ENCODE data around the gene TOPORS. TPM values are rescaled to one million over a fixed set of nuclear protein-coding genes. Genes with fewer than 3 reads are reported as not detected.
"Not testable (repeated sequence)": the region's sequence is repeated elsewhere in the genome, so short reads cannot be mapped to it uniquely, and the experiment has no call there.

TOPORS gene
- total RNA-seq (22.1 TPM), polyA plus RNA-seq (12.1 TPM)
- long read RNA-seq, donor 1, full-length matches to known transcripts = 1 of 1 reads
- long read RNA-seq, donor 1, partial matches to known transcripts = 0 of 1 reads
- long read RNA-seq, donor 1, other reads (novel, unspliced or antisense) = 0 of 1 reads
- long read RNA-seq, donor 2 = 0 reads
- long read RNA-seq, donor 3, full-length matches to known transcripts = 3 of 12 reads
- long read RNA-seq, donor 3, partial matches to known transcripts = 9 of 12 reads
- long read RNA-seq, donor 3, other reads (novel, unspliced or antisense) = 0 of 12 reads
- long read RNA-seq, donor 4, full-length matches to known transcripts = 3 of 3 reads
- long read RNA-seq, donor 4, partial matches to known transcripts = 0 of 3 reads
- long read RNA-seq, donor 4, other reads (novel, unspliced or antisense) = 0 of 3 reads
- long read RNA-seq, donor 5, full-length matches to known transcripts = 5 of 5 reads
- long read RNA-seq, donor 5, partial matches to known transcripts = 0 of 5 reads
- long read RNA-seq, donor 5, other reads (novel, unspliced or antisense) = 0 of 5 reads
- long read RNA-seq, donor 6, full-length matches to known transcripts = 5 of 11 reads
- long read RNA-seq, donor 6, partial matches to known transcripts = 6 of 11 reads
- long read RNA-seq, donor 6, other reads (novel, unspliced or antisense) = 0 of 11 reads
- long read RNA-seq, donor 7, full-length matches to known transcripts = 7 of 13 reads
- long read RNA-seq, donor 7, partial matches to known transcripts = 6 of 13 reads
- long read RNA-seq, donor 7, other reads (novel, unspliced or antisense) = 0 of 13 reads
- long read RNA-seq, donor 8, full-length matches to known transcripts = 2 of 2 reads
- long read RNA-seq, donor 8, partial matches to known transcripts = 0 of 2 reads
- long read RNA-seq, donor 8, other reads (novel, unspliced or antisense) = 0 of 2 reads
- long read RNA-seq, donor 9, full-length matches to known transcripts = 4 of 4 reads
- long read RNA-seq, donor 9, partial matches to known transcripts = 0 of 4 reads
- long read RNA-seq, donor 9, other reads (novel, unspliced or antisense) = 0 of 4 reads
- long read RNA-seq, donor 10, full-length matches to known transcripts = 1 of 7 reads
- long read RNA-seq, donor 10, partial matches to known transcripts = 6 of 7 reads
- long read RNA-seq, donor 10, other reads (novel, unspliced or antisense) = 0 of 7 reads

- peak; percentile 73 to 95 (median 90) for DNase-seq (ENCODE audit: low read depth in 6 of 9, low spot score in 9 of 9)
- Histone ChIP-seq H3K9me3 (ENCODE audit: control insufficient read depth in 2 of 2, insufficient read depth in 1 of 2, low read length in 1 of 2) (no peaks in the 10 kb centered on the region), H3K4me1 (ENCODE audit: control insufficient read depth in 2 of 2, insufficient read depth in 2 of 2, low read length in 2 of 2) (peaks cover 5 to 9% of the 10 kb centered on the region in 2 donors), H3K27ac (ENCODE audit: low read depth in 1 of 2, low read length in 1 of 2) (peak within 1 kb of the TSS; percentile 99), H3K27me3 (ENCODE audit: control insufficient read depth in 2 of 2, insufficient read depth in 1 of 2, low read length in 1 of 2) (no peaks in the 10 kb centered on the region), H3K36me3 (ENCODE audit: control insufficient read depth in 2 of 2, insufficient read depth in 2 of 2, low read length in 1 of 2) (peaks cover 0 to 7% of the 10 kb centered on the region in 2 donors), H3K4me3 (ENCODE audit: low read length in 2 of 2) (peak within 1 kb of the TSS; percentile 73 to 74)
- WGBS = under 1% methylated on average over 46 of the region's 46 CpGs
These were observed at the start of gene TOPORS, which contains the start of gene SMIM27 for GRCh38 chr9:32552172-32552872. TSS of gene TOPORS (minus strand) at chr9:32552586. CDS start at chr9:32552436, 150 bp downstream. TSS of gene SMIM27 (plus strand) at chr9:32552327. CDS start at chr9:32552435, 108 bp downstream.

- not testable (repeated sequence) for DNase-seq (ENCODE audit: low read depth in 6 of 9, low spot score in 9 of 9); H3K4me1 ChIP-seq (ENCODE audit: control insufficient read depth in 2 of 2, insufficient read depth in 2 of 2, low read length in 2 of 2); H3K9me3 ChIP-seq (ENCODE audit: control insufficient read depth in 2 of 2, insufficient read depth in 1 of 2, low read length in 1 of 2); H3K27me3 ChIP-seq (ENCODE audit: control insufficient read depth in 2 of 2, insufficient read depth in 1 of 2, low read length in 1 of 2); H3K27ac ChIP-seq (ENCODE audit: low read depth in 1 of 2, low read length in 1 of 2); H3K36me3 ChIP-seq (ENCODE audit: control insufficient read depth in 2 of 2, insufficient read depth in 2 of 2, low read length in 1 of 2); H3K4me3 ChIP-seq (ENCODE audit: low read length in 2 of 2)
- 20% methylated on average over 3 of the region's 3 CpGs for WGBS
These were observed 46.6 kb upstream of the TOPORS start for GRCh38 chr9:32599021-32599420.

GRCh38 chr9:32596936-32597335 lies 44.5 kb upstream of the TOPORS start:
- no peaks in the 10 kb centered on the region for H3K27me3 ChIP-seq (ENCODE audit: control insufficient read depth in 2 of 2, insufficient read depth in 1 of 2, low read length in 1 of 2)

GRCh38 chr9:32596096-32596865 lies 43.9 kb upstream of the TOPORS start:
- no peak for DNase-seq (ENCODE audit: low read depth in 6 of 9, low spot score in 9 of 9)
- Histone ChIP-seq H3K27ac (ENCODE audit: low read depth in 1 of 2, low read length in 1 of 2) (no peak overlapping the region), H3K27me3 (ENCODE audit: control insufficient read depth in 2 of 2, insufficient read depth in 1 of 2, low read length in 1 of 2) (no peaks in the 10 kb centered on the region), H3K4me1 (ENCODE audit: control insufficient read depth in 2 of 2, insufficient read depth in 2 of 2, low read length in 2 of 2) (no peaks in the 10 kb centered on the region), H3K4me3 (ENCODE audit: low read length in 2 of 2) (no peak overlapping the region), H3K9me3 (ENCODE audit: control insufficient read depth in 2 of 2, insufficient read depth in 1 of 2, low read length in 1 of 2) (no peaks in the 10 kb centered on the region), H3K36me3 (ENCODE audit: control insufficient read depth in 2 of 2, insufficient read depth in 2 of 2, low read length in 1 of 2) (no peaks in the 10 kb centered on the region)
- WGBS = 52% methylated on average over 4 of the region's 4 CpGs

More at GRCh38 chr9:32596936-32597335, 44.5 kb upstream of the TOPORS start:
- Histone ChIP-seq H3K4me3 (ENCODE audit: low read length in 2 of 2) (no peak overlapping the region), H3K27ac (ENCODE audit: low read depth in 1 of 2, low read length in 1 of 2) (no peak overlapping the region), H3K4me1 (ENCODE audit: control insufficient read depth in 2 of 2, insufficient read depth in 2 of 2, low read length in 2 of 2) (no peaks in the 10 kb centered on the region), H3K9me3 (ENCODE audit: control insufficient read depth in 2 of 2, insufficient read depth in 1 of 2, low read length in 1 of 2) (no peaks in the 10 kb centered on the region), H3K36me3 (ENCODE audit: control insufficient read depth in 2 of 2, insufficient read depth in 2 of 2, low read length in 1 of 2) (no peaks in the 10 kb centered on the region)
- DNase-seq (ENCODE audit: low read depth in 6 of 9, low spot score in 9 of 9) = no peak

GRCh38 chr9:32590898-32591297 lies 38.5 kb upstream of the TOPORS start:
- Histone ChIP-seq H3K27me3 (ENCODE audit: control insufficient read depth in 2 of 2, insufficient read depth in 1 of 2, low read length in 1 of 2) (no peaks in the 10 kb centered on the region), H3K4me3 (ENCODE audit: low read length in 2 of 2) (no peak overlapping the region), H3K27ac (ENCODE audit: low read depth in 1 of 2, low read length in 1 of 2) (no peak overlapping the region), H3K9me3 (ENCODE audit: control insufficient read depth in 2 of 2, insufficient read depth in 1 of 2, low read length in 1 of 2) (no peaks in the 10 kb centered on the region), H3K4me1 (ENCODE audit: control insufficient read depth in 2 of 2, insufficient read depth in 2 of 2, low read length in 2 of 2) (no peaks in the 10 kb centered on the region), H3K36me3 (ENCODE audit: control insufficient read depth in 2 of 2, insufficient read depth in 2 of 2, low read length in 1 of 2) (no peaks in the 10 kb centered on the region)
- WGBS = 95% methylated on average over 1 of the region's 1 CpG
- DNase-seq (ENCODE audit: low read depth in 6 of 9, low spot score in 9 of 9) = no peak

- no peak overlapping the region for H3K27ac ChIP-seq (ENCODE audit: low read depth in 1 of 2, low read length in 1 of 2)
- DNase-seq (ENCODE audit: low read depth in 6 of 9, low spot score in 9 of 9) = no peak
- 60% methylated on average over 2 of the region's 2 CpGs for WGBS
These were observed 38.1 kb upstream of the TOPORS start for GRCh38 chr9:32590476-32590875.

GRCh38 chr9:32589083-32589723 lies 36.8 kb upstream of the TOPORS start:
- H3K4me3 ChIP-seq (ENCODE audit: low read length in 2 of 2) = no peak overlapping the region
- DNase-seq (ENCODE audit: low read depth in 6 of 9, low spot score in 9 of 9) = peak in 8 of 9 donors; percentile 7 to 53 (median 20)
- no peaks in the 10 kb centered on the region for H3K27me3 ChIP-seq (ENCODE audit: control insufficient read depth in 2 of 2, insufficient read depth in 1 of 2, low read length in 1 of 2)
- 51% methylated on average over 6 of the region's 6 CpGs for WGBS
- H3K9me3 ChIP-seq (ENCODE audit: control insufficient read depth in 2 of 2, insufficient read depth in 1 of 2, low read length in 1 of 2) = no peaks in the 10 kb centered on the region
- H3K27ac ChIP-seq (ENCODE audit: low read depth in 1 of 2, low read length in 1 of 2) = no peak overlapping the region
- H3K4me1 ChIP-seq (ENCODE audit: control insufficient read depth in 2 of 2, insufficient read depth in 2 of 2, low read length in 2 of 2) = no peaks in the 10 kb centered on the region
- H3K36me3 ChIP-seq (ENCODE audit: control insufficient read depth in 2 of 2, insufficient read depth in 2 of 2, low read length in 1 of 2) = no peaks in the 10 kb centered on the region

More at GRCh38 chr9:32590476-32590875, 38.1 kb upstream of the TOPORS start:
- no peaks in the 10 kb centered on the region for H3K9me3 ChIP-seq (ENCODE audit: control insufficient read depth in 2 of 2, insufficient read depth in 1 of 2, low read length in 1 of 2)
- H3K27me3 ChIP-seq (ENCODE audit: control insufficient read depth in 2 of 2, insufficient read depth in 1 of 2, low read length in 1 of 2) = no peaks in the 10 kb centered on the region
- no peaks in the 10 kb centered on the region for H3K4me1 ChIP-seq (ENCODE audit: control insufficient read depth in 2 of 2, insufficient read depth in 2 of 2, low read length in 2 of 2)
- H3K36me3 ChIP-seq (ENCODE audit: control insufficient read depth in 2 of 2, insufficient read depth in 2 of 2, low read length in 1 of 2) = no peaks in the 10 kb centered on the region
- H3K4me3 ChIP-seq (ENCODE audit: low read length in 2 of 2) = no peak overlapping the region
